Testis (tissue), 3 donors: ENCODE data around the gene RPS6KA3. TPM values are rescaled to one million over a fixed set of nuclear protein-coding genes. Genes with fewer than 3 reads are reported as not detected.

Experiments
- DNase-seq: peaks from one replicate; pipeline ENCODE4 v3.0.0-alpha.2; 2019
- H3K27ac ChIP-seq, 2 donors: fragments of 200-600 bp; sonication (generic); one replicate each; pipeline ENCODE4 v1.5.1; 2019
- H3K27me3 ChIP-seq: fragments of 200-600 bp; sonication (generic); one replicate; pipeline ENCODE4 v1.5.1; 2019
- H3K36me3 ChIP-seq: fragments of 200-600 bp; sonication (generic); one replicate; pipeline ENCODE4 v1.5.1; 2017; ENCODE audit warnings: low read depth; ENCODE audit errors: missing control alignments
- H3K4me1 ChIP-seq: fragments of 200-600 bp; sonication (generic); one replicate; pipeline ENCODE4 v1.5.1; 2019
- H3K4me3 ChIP-seq, 2 donors: fragments of 200-600 bp; sonication (generic); one replicate each; pipeline ENCODE4 v1.5.1; 2017 to 2019
- H3K9me3 ChIP-seq: fragments of 200-600 bp; sonication (generic); one replicate; pipeline ENCODE4 v1.5.1; 2017
- CTCF ChIP-seq, 3 experiments: fragments of 450-650 bp in 2 of 3; fragments of 200-600 bp in 1 of 3; sonication (generic) in 1 of 3; IDR thresholded peaks; one replicate each; pipeline ENCODE4 v1.5.1; 2016 to 2019; ENCODE audit warnings: antibody characterized with exemption in 3 of 3, mild to moderate bottlenecking in 2 of 3, moderate library complexity in 1 of 3
- POLR2A ChIP-seq: fragments of 450-650 bp; IDR thresholded peaks from one replicate; pipeline ENCODE4 v1.6.1; 2017; ENCODE audit warnings: antibody characterized with exemption, mild to moderate bottlenecking, moderate library complexity
- WGBS, 2 donors: methylation state at CpG; one replicate each; pipeline ENCODE4 v1.1.5; 2018; 5-methylcytosine and 5-hydroxymethylcytosine counted together
- intact Hi-C: fragments of 100-400 bp; cut with DNase I; formaldehyde crosslinking; loops from one replicate; pipeline ENCODE4 v1.15.1; 2023; ENCODE audit warnings: low total_unique reads
- polyA plus RNA-seq: library from polyadenylated mRNA; stranded (reverse); fragments of 350-450 nt; fragmentation: Illumina TruSeq; extraction: RNeasy Lipid Tissue Mini Kit (QIAGEN cat#74804); gene quantifications from one replicate; pipeline ENCODE4 v1.2.3, GENCODE V29; 2014; ENCODE audit warnings: low read depth, low replicate concordance; ENCODE audit not compliant: insufficient read depth
- small RNA-seq, 2 donors: library from RNA; depleted of rRNA; stranded (forward); fragments of <200 nt; gene quantifications; one replicate each; pipeline ENCODE3, GENCODE V24; 2016
- total RNA-seq, 2 donors: library from RNA; depleted of rRNA; stranded (reverse); fragments of >200 nt; gene quantifications; one replicate each; pipeline ENCODE4 v1.2.3, GENCODE V29; 2016

RPS6KA3 gene
- total and polyA plus RNA-seq, 3 donors from 2014 or later: 8.5 to 12.6 (median 12.5) TPM

- Histone ChIP-seq H3K27me3 (no peaks in the 10 kb centered on the region), H3K4me1 (no peaks in the 10 kb centered on the region), H3K4me3 (no peak overlapping the region), H3K36me3 (no peaks in the 10 kb centered on the region), H3K27ac (no peak overlapping the region), H3K9me3 (no peaks in the 10 kb centered on the region)
- DNase-seq: no peak
- 90 to 100% methylated on average over 2 of the region's 2 CpGs for WGBS, 2 donors
- intact Hi-C loops: no loop called here
- TF ChIP-seq POLR2A: no peak
- no peak for TF ChIP-seq CTCF (IDR thresholded peaks at IDR 0.05)
These were observed 164.7 kb downstream of the RPS6KA3 start for GRCh38 chrX:20101934-20102581.

Small RNAs within 50 kb of the gene (small RNA-seq; reads per million reads assigned to genes)
- gene RF00493: 25.7 to 59.2 reads per million in 2 donors
- 0 reads per million in 2 donors for gene RF00494

Other genes with a start within 250 kb of the RPS6KA3 start
- 10 to 100 TPM; 19.5 to 36.6 TPM for gene MAP7D2, start 150.0 kb downstream of the RPS6KA3 start, total RNA-seq
- gene MAP7D2, start 150.0 kb downstream of the RPS6KA3 start, polyA plus RNA-seq: 37.9 TPM
- gene EIF1AX, start 125.1 kb downstream of the RPS6KA3 start, total RNA-seq: 10 to 100 TPM; 26.9 to 27.6 TPM
- gene EIF1AX, start 125.1 kb downstream of the RPS6KA3 start, polyA plus RNA-seq: 53.1 TPM